ENCODE measurements around the gene POGK.
A peak's percentile ranks its signal among the peaks of the same experiment; 100 is the strongest.
"Not testable (repeated sequence)": the region's sequence is repeated elsewhere in the genome, so short reads cannot be mapped to it uniquely, and the experiment has no call there.

Gene POGK

DNA sequence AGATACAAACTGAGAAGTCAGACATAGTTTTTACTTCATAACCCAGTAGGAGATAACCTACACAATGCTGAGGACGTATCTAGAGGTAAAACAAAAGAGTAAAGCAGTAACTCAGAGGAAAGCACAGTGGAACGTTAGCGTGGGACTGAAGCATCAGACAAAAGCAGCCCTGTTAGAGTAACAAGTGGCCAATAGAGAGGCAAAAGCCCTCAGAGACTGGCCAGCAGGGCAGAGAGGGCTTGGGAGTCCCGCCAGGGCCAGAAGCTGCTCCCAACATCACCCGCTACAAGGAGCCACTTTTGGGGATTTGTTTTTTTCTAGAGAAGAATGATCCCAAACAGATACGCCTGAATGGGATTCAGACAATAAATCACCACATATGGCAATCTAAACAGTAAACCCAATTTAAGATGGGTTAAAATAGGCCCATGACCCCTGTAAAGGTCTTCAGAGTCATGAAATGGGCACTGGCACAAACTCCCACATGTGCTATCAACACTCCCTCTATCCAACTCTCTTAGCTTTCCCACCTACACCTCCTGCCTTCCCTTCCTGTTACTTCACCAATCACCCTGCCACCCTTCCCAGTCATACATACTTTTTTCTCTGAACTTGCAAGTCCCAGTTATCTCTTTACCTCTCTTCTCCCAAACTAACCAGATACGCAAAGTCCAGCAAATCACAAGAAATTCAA lies 19.6 kb downstream of the POGK start:
- no peak for DNase-seq

DNA sequence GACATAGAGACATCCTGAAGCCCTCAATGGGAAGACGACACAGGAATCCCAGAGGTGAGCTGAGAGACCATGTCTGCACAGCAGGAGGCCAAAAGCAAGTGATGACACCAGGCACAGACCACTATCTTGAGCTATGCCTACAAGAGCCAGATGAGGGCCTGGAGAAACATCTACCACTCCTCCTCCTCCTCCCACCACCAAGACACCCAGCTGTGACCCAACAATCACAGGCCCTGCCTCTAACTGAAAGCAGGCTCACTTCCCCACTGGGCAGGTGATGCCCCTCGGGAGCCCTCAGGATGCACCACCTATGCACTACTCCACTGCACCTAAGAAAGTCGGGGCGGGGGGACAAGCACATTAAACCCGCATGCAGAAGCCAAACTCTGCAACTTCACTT lies 20.3 kb downstream of the POGK start:
- DNase-seq, result no peak

DNA sequence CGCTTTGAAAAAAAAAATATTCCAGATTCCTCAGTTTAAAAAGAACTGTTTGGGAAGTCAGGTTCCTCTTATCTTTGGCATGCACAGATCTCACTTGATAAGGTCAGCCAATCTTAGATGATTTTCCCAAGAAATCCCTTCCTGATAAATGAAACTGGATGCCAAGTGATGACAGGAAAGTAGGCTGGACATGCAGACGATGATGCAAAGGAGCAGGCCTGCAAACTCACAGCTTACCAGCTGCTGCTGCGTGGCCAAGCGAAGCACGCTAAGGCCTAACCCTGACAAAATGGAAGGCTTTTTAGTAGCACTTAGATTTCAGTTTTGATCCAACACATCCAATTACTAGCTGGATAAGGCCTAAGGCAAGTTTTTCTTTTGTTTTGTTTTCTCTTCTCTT lies 26.7 kb downstream of the POGK start:
- DNase-seq, result no peak

DNA sequence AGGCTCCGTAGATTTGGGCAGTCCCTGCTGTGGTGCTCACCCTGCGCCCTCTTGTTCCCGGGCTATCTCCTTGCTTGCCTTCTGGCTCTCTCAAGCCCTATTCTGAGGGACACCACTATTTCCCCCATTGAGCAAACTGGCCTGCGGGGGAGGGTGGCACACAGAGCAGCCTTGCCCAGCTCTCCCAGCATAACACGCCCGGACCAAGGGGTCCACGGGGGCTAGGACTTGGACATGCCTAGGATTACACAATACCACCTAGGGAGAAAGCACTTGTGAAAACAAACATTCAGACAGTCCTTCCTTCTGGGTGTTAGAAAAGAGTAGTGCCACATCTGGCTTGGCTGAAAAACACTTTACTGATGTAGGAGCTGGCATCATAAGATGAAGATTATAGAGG lies 29.4 kb downstream of the POGK start:
- no peak for DNase-seq

DNA sequence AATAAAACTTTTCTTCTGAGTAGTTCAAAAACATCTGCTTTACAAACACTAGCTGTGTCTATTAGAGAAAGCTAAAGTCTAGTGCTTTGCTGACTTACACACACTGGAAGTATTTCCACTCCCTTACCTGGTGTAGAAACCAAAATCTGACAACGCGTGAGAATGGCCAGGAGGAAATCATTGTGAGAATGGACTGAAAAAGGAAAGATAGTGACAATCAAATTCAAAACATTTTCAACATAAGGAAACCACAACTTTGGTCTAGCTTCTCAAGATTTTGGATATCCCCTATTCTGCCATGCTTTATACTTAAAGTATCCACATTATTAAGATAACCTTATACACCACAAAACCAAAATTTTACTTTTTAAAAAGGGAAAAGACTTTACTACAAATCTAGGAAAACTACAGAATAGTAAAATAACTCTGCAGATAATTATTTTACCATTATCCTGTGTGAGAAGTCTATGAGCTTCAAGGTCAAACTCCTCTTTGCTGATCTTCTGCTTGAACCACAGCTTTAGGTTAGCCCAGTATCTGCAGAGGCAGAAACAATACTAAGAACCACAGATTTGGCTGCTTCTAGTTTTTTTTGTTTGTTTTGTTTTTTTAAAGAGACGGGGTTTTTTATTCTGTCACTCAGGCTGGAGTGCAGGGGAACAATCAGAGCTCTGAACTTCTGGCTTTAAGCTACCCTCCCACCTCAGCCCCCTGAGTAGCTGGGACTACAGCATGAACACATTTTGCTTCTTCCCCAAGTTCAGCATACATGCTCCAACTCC lies 30.2 kb downstream of the POGK start:
- DNase-seq, result no peak

DNA sequence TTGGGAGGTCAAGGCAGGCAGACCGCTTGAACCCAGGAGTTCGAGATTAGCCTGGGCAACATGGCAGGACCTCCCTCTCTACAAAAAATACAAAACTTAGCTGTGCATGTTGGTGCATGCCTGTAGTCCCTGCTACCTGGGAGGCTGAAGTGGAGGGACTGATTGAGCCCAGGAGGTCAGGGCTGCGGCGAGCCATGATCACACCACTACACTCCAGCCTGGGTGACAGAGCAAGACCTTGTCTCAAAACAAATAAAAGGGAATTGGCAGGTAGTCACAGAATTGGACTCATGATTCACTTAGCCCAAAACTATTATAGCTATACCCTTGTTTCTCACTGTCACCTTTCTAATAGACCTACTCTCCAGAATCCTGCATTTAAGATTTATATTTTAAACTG lies 31.3 kb downstream of the POGK start:
- no peak for DNase-seq

DNA sequence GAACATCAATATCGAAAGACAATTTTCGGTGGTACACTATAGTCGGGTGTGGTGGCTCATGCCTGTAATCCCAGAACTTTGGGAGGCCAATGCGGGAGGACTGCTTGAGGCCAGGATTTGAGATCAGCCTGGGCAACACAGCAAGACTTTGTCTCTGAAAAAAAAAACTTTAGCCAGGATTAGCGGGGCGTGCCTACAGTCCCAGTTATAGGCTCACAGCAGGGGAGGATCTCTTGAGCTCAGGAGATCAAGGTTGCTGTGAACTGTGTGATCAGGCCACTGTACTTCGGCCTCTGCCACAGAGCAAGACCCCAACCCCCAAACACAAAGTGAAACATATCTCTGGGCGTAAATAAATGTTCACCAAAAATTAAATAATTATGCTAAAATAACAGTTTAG lies 35.2 kb downstream of the POGK start:
- no peak for DNase-seq

DNA sequence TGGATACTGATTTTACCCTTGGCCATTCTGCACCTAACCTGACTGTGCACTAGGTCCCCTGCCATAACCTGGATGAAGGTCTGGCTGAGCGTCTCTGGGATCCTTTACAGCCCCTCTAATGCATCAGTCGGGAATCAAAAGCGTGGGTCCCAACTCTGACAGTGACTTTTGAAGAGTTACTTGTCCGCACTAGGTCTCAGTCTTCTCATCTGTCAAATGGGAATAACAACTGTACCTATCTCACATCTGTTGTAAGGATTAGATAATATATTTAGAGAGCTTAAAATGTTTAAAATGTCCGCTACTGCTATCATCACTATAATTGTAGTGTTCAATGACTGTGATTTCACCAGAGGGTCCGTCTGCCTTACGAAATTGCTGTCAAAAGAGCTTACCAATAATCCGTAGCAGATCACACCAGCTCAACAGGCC lies 36.0 kb downstream of the POGK start:
- peak in 1 of 2 experiments; percentile 23 for DNase-seq

DNA sequence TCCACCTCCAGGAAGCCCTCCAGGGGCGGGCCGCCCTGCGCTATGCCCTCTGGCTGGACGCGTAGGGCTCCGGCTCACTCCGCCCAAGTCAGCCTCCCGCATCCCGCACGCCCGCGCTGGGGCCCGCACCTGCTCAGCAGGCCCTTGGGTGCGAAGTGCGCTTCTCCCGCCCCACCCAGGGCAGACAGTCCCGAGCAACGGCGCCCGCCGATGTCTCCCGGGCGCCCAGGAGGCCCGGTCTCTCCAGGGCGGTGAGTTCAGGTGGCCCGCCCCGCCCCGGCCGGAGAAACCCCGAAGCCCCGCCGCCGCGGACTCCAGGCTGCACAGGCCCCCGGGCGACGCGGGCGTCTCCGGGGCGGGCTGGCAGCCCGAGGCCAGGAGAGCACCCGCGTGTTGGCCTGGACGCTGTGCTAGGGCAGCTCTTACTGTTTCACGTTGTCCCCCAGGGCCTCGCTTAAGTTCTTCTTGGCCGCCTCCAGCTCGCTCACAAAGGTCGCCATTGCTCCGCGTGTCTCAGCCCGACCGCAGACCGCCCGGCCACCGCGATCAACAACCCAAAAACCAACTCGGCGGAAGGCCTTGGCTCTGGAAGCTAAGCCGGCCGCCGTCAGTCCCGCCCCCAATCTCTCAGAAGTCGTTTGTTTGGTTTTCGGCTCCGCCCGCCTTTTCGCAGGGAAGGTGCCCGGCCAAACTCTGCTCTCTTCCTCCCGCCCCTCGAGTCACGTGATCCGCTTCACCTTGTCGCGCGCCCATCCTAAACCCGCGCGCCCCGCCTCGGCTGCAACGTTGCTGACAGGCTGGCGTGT lies 36.7 kb downstream of the POGK start, which contains the start of gene TADA1:
Gene TADA1 (minus strand): TSS at position 531 of the 806 bp plus-strand sequence. CDS start 31 bp downstream, at position 500.
- peak; percentile 98 to 99 for DNase-seq

DNA sequence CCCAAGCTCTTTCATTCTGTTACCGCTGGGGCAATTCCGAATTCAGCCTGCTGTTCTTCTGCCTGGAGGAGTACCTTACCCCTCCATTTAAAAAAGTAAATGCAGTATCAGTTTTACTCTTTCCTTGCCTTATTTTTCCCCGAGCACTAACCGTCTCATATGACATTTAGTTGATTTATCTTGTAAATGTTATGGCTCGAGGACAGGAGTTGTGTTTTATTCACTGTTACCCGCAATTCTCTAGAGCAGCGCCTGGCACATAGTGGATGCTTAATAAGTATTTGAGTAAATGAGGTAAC lies 37.2 kb downstream of the POGK start:
- no peak for DNase-seq

DNA sequence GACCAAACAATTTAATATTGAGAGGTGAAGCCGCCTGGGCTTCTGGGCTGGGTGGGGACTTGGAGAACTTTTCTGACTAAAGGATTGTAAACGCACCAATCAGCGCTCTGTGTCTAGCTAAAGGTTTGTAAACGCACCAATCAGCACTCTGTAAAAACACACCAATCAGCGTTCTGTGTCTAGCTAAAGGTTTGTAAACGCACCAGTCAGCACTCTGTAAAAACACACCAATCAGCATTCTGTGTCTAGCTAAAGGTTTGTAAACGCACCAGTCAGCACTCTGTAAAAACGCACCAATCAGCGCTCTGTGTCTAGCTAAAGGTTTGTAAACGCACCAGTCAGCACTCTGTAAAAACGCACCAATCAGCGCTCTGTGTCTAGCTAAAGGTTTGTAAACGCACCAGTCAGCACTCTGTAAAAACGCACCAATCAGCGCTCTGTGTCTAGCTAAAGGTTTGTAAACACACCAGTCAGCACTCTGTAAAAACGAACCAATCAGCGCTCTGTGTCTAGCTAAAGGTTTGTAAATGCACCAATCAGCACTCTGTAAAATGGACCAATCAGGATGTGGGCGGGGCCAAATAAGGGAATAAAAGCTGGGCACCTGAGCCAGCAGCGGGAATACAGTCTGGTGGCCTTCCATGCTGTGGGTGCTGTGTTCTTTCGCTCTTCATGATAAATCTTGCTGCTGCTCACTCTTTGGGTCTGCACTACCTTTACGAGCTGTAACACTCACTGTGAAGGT lies 39.1 kb downstream of the POGK start:
- not testable (repeated sequence) for DNase-seq

DNA sequence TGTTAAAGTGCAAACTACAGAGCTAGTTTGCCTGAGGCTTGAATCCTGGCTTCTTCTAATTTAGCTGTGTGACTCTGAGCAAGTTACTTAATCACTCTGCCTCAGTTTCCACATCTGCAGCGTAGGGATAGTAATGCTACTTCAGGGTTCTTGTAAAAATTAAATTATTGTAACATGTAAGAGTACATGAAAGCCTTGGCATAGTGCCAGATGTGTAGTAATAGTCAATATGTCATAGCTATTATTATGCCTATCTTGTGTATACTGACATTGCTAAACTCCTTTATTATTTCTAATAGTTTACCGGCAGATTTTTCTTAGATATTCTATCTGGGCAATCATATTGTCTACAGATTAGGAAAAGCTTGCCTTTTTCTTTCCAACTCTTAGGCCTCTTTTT lies 43.6 kb downstream of the POGK start:
- no peak for DNase-seq

DNA sequence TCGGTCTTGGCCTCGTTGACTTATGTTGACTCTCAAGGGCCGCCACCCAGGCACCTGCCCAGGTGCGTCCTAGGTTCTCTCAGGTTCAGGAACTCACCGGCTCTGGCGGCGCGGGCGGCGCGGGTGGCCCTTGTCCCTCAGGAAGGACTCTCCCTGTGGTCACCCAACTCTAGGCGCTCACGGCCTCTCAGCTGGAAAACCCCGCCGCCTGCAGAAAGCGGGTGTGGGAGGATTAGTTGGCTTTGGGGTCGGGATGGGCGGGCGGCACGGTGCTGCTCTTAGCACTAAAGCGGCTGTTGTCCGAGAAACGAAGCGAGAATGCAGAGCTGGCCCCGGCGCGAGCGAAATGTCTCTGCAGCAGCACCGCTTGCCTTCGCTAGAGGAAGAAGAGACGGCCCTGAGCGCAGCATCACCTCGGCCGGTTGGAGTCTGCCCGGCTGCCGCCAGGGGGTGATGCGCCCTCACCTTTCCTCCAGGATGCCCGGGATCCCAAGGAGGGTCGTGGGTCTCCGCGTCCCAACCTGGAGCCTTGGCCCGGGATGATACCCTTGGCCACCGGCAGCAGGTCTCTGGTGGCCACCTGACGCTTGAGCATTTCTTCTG lies 44.9 kb downstream of the POGK start:
- DNase-seq, result no peak

DNA sequence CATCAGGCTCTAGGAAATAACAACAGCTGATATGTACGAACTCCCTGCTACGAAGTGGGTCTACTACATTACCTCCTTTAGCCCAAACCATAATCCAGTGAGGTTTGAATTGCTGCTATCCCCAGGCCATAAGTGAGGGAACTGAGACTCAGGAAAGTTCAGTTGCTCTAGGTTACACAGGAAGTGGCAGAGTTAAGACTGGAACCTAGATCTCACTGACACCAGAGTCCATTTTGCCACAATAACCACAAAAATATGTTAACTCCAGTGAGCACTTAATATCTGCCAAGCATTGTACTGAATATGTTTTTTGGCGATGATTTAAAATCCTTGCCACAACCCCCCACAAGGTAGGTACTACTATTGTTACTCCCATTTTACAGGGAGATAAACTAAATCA lies 45.7 kb downstream of the POGK start:
- DNase-seq, result no peak

DNA sequence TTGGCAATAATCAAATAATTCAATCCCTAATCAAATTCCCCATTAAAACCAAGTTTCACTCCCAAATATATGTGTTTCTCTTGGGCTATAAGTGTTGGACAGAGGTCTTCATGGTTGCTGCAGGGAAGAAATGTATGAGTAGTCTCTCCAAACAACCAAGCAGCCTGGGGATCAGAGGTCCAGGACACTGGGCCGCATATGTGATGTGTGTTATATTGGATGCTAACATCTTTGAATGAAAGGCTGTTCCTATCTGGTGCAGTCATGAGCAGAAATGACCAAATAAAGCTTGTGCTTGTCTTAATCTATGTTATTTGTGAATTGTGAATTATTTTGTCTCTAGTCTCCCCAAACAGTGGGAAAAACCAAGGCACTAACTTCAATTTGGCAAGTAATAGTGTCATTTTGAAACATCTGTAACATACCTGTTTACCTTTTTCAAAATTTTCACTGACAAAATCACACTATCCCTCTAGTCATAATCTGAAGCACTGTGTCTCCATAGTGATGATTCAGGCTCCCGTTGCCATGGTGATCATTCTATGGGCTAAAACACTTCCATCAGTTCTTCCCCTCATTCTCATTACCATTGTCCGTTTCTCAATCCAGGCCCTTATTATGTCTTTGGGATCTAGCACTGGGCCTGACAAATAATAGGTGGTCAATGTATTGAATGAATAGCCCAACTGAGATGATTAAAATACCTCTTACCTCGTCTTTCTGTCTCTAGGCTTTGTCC lies 49.3 kb downstream of the POGK start:
- DNase-seq, result no peak

DNA sequence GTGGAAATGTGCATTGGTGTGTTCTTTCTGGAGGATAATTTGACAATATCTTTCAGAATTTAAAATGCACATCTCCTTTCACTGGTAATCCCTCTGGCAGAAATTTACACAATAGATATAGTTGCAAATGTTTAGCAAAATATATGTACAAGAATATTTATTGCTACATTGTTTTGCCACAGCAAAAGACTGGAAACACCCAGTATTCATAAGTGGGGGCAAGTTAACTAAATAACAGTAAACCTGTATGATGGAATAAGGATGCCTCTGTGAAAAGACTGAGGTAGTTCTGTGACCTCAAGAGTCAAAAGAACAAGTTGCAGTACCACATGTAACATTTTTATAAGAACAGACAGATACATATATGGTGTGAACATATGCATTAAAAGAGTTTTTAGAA lies 50.5 kb downstream of the POGK start:
- DNase-seq, result no peak

DNA sequence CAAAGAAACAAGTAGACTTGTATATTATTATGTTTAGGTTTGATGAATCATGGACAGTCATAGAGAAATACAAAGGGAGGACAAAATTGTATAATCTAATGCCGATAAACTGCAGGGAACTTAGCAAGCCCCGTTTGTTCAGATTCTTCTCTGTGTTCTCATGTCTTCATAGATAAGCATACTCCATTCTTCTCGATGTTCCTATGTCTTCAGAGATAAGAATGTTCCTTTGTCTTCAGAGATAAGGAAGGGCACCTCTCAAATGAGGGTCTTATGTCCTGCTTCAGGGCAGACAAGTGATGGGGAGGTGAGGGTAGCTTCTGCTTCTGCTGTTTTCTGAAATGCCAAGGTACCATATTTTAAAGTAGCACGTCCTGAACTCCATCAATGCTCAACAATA lies 56.5 kb downstream of the POGK start:
- DNase-seq, result no peak

DNA sequence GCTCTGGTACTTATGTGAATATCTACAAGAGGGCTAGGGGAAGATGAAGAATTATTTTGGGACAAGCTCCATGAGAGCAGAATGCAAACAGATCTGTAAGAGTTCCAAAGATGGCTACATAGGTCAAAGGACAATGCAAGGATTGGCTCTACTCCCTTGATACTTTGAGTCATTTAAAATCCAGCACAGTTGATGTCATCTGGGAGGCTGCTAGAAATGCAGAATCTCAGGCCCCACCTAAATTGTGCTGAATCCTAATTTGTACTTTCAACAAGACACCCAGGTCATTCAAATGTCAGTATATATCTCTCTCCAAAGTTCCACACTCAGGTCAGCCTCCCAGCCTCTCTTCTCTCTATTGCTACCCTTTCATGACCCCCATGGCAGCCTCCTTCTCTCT lies 60.5 kb downstream of the POGK start:
- DNase-seq, result no peak

DNA sequence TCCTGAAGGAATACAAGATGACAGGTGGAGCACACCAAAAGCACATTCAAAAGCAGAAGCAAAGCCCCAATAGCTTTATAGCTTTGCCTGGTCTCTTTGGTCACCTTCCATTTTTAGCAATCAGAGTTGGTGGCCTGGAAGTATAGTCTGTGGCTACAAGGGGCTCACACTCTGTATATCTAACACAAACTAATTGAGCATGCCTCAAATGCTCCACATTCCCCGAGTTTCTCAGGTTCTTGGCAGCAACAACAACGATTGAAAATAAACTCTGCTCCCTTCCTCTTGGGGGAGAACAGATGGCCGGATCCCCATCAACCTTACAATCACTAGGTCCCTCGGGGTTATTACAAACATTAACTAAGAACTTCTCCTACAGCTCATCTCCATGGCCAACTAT lies 61.7 kb downstream of the POGK start:
- no peak for DNase-seq

DNA sequence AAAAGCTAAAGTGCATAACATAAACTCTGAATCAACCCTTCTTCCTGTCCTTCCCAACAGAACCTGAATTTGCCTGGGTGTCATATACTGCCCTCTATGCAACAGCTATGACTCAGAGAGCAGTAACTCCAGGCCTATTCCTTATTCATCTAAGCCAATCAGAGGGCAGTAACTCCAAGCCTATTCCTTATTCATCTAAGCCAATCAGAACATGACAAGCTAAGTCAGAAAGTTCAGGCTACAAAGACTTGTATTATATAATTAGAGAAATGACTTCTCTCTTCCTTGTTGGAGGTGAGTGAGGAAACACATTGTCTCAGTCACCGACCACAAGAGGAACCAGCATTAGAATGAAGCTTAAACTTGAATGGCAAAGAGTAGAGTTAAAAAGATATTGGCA lies 63.0 kb downstream of the POGK start:
- peak; percentile 97 for DNase-seq

DNA sequence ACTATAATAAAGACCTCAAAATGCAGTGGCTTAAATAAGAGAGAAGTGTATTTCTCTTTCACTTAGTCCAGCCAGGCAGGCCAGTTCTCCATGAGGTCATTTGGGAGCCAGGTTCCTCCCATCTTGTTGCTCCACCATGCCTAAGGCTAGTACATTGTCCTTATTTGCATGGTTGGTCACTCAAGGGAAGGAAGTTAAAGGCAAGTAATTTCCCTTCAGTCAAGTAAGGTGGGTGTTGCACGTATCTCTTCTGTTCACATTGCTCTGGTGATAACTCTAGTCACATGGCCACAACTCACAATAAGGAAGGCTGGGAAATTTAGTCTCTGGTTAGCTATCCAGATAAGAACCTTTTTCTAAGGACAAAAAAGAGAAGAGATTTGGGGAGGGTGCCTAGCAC lies 64.0 kb downstream of the POGK start:
- DNase-seq, result peak; percentile 52 to 57

DNA sequence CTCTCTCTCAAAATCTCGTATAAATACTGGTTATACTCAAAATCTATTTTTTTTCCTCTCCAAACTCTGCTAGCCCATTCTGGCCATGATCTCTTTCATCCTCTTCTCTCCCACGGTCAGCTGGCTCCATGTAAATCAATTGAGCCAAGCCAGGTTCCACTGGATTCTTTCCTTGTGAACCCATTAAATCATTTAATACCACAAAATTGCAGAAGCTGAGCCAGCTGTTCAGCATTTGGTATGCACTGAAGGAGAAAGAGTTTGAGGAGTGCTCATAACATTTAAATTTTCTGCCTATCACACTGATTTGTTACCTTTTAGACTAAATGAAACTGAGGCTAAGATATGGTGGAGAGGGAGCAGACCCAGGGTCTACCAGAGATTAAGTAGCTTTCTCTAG lies 65.9 kb downstream of the POGK start:
- no peak for DNase-seq
